ENCODE data around the gene WDR82.

Gene WDR82

GRCh38 chr3:52221563-52222318 is 56.7 kb downstream of the WDR82 start:
- DNase-seq: peak in 1 of 2 experiments; percentile 37

GRCh38 chr3:52221141-52221562 is 57.3 kb downstream of the WDR82 start:
- DNase-seq: no peak

DNA sequence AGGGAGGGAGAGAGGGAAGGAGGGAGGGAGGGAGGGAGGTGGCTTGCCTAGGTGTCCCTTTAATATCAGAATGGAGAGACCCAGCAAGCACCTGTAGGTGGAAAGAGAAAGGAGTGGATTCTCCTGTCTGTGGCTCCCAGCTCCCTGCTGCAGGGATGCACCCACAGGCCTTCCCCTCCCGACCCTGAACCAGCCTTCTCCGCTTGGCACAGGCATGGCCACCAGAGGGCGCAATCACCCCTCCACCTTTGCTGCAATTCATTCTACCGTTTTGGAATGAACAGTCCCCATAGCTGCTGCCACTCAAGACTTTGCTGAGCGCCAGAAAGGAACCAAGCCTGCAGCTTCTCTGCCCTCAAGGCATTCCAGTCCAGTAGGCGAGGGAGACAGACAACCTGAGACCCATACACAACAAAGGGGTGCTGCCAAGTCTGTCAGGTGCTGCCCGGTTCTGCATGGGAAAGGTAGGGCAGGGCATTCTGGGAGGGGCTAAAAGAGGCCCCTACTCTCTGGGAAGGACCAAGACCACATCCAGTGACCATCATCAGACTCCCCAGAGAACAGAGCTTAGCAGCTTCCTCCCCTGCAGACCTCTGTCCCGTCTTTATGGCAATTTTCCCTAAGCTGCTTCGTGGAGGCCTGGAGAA is 57.9 kb downstream of the WDR82 start:
- peak; percentile 74 to 89 for DNase-seq

DNA sequence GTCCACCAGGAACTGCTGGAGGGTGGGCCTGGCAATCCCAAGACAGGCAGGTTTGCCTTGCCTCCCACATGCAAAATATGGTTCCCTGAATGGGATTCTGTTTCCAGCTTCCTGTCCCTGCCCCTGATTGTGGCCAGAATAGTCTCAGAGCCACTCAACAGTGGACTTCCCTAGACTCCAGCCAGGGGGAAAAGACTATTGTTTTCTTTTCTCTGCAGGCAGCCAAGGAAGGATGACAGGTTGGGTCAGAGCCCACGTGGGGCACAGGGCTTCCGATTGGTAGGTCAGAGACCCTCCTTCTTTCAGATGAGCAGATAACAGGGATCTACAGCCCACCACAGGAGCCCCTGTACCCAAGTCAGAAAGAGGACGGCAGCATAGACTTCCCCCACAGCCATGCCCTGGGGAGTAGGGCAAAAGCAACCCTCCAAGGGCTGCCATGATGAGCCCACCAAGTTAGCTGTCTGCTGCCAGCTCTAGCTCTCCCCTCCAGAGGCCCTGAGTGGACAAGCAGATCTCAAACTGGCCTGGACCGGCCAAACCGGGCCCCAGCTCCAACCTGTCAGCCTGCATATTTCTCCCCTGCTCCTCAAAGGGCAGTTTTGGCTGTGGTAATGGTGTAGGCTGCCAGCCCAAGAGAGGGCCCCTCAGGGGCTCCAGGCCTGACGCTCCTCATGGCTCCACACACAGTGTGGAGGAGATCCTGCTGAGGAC is 59.4 kb downstream of the WDR82 start:
- no peak for DNase-seq

GRCh38 chr3:52218454-52218853 is 60.0 kb downstream of the WDR82 start:
- no peak for DNase-seq

DNA sequence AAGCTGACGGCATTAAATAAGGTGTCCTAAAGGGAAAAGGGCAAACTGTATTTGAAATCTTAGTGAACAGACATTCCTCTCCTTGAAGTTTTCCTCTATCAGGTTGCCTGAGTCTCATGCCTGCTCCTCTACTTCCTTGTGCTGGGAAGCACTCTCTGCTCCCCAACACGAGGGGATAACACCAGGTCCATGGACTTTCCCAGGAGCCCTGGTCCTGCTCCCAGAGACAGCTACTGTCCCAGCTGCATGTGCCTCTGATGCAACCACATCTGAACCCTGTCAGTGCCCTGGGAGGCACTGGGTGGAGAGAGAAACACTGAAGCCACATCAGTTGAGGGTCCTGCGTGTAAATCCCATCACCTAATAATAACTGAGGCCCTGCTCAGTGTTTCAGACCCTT is 60.4 kb downstream of the WDR82 start:
- DNase-seq: no peak

DNA sequence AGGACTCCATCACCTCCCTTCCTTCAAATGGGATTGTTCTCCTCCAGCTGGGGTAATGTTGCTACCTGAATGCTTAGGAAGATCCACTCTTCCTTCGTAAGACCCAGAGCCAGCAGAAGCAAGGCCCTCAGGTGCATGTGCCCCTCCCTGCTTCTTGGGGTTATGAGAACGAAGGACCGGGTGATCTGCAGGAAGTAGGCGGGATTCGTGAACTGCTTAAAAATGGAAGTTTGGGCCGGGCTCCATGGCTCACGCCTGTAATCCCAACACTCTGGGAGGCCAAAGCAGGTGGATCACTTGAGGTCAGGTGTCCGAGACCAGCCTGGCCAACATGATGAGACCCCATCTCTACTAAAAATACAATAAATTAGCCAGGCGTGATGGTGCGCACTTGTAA is 61.0 kb downstream of the WDR82 start:
- DNase-seq: peak in 1 of 2 experiments; percentile 28

DNA sequence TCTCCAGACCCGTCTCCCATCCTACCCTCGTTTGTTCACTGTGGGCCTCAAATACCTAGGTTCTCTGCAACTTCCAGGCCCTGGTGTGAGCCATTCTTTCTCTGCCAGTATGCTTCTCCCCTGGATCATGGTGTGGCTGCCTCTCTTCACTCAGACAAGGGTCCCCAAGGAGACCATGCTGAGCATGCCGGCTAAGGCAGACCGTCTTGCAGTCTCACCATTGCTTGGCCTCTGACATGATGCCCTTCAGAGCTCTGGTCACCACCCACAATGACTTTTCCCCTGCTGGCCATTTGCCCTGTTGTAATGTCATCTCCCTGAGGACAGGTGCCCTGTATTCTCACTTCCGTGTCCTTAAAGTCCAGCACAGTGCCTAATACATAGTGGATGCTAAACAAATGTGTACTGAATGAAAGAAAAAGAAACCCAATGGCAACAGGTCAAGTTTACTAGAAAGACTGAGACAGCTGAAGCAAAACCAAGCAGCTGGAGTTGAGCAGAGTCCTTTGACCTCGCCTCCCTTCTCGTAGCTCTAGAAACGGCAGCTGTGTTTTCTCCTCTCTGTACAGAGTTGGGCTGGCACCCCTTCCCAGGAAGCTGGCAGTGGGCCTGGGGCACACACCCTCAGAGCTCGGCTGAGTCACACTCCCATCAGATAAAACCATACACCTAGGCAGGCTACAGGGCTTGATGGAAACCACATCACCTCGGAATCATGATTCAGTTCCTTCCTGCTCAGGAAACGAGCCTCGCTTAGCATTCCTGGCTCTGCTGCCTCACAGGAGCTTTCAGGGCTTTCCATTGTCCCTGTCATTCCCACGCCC is 61.7 kb downstream of the WDR82 start:
- peak in 1 of 2 experiments; percentile 75 for DNase-seq

GRCh38 chr3:52215351-52215750 is 63.1 kb downstream of the WDR82 start:
- DNase-seq: no peak

DNA sequence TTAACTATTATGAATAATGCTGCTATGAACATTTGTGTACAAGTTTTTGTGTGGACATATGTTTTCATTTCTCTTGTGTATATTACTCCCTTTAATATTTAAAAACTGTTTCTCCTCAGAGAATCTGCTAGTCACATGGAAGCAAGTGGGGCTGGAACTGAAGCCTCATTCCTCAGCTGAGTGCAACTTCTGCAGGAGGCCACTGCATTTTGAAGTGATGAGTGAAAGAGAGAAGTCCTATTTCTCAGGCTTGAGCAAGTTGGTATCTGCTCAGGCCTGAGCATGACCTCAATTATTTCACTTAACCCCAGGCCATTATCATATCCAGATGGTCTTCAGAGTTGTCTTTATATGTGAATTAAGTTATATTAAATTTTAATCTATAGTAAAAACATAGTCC is 64.5 kb downstream of the WDR82 start:
- no peak for DNase-seq

GRCh38 chr3:52213005-52213404 is 65.4 kb downstream of the WDR82 start:
- no peak for DNase-seq

DNA sequence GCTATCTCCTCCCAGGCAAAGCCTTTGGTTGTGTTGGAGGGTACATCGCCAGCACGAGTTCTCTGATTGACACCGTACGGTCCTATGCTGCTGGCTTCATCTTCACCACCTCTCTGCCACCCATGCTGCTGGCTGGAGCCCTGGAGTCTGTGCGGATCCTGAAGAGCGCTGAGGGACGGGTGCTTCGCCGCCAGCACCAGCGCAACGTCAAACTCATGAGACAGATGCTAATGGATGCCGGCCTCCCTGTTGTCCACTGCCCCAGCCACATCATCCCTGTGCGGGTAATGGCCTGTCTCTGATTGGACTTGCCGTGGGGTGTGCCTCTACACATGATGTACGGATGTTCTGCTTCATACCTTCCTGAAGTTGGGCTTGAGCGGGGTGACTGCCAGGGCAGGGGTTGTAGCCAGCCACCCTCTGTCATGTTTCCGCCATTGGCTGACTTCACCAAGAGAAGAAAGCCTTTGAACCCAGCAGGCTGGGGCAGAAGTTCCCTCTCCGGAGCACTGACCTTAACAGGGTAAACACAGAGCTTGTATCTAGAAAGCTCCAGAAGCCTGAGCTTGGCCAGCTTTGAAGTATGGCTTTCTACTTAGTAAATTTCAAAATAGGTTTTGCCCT is 67.1 kb downstream of the WDR82 start:
- no peak for DNase-seq

GRCh38 chr3:52210550-52211046 is 67.9 kb downstream of the WDR82 start:
- DNase-seq: no peak

GRCh38 chr3:52210037-52210436 is 68.4 kb downstream of the WDR82 start:
- no peak for DNase-seq

DNA sequence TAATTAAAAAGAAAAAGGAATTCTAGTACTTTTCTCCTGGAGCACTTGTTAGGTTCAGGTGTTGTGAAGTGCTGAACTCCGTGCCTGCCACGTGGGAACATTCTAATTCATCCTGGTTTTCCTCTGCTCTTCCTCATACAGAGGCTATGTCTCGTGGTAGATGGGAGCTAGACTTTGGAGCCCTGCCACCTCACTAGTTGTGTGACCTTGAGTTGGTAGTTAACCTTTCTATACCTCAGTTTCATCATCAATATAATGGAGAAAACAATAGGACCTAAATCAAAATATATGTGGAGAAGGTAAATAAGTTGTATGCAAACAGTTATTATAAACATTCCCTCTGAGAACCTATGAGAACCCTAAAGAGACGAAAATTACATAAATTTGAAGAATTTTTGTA is 69.9 kb downstream of the WDR82 start:
- DNase-seq: no peak

DNA sequence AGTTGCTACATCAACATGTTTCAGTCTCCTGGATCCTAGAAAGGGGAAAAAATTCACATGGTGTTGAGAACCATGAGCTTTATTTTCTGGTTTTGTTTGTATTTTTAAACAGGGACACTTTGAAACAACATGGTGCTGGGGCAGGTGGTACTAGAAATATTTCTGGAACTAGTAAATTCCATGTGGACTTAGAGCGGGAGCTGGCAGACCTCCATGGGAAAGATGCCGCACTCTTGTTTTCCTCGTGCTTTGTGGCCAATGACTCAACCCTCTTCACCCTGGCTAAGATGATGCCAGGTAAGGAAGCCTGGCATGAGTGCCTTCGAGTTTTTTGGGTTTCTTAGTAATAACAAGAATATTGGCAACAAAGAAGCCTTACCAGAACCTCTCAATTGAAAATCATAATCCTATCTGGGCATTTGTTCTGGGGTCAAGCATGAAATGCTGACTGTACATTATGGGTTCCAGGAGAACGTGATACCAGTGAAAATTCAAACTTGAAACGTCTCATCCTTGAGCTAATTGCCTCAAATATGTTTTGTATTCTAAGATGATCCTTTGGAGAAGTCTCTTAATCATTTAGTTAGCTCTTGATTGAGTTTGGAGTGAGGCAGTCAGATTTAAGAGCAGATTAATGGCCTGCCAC is 72.6 kb downstream of the WDR82 start:
- DNase-seq: no peak

All from stimulated activated CD4-positive, alpha-beta T cell treated with anti-CD3 and anti-CD28 coated beads, Interleukin-4, amount 100 ng/mL, for 4 hours (primary cell).